HEK293T (cell line): ENCODE data around the gene POU2F3.

ENCODE experiments used
- FOXK2 ChIP-seq: fragments of 450-650 bp; IDR thresholded peaks from 2 replicates; pipeline ENCODE4 v1.6.1; 2016; ENCODE audit warnings: mild to moderate bottlenecking
- FOXM1 ChIP-seq: fragments of 450-650 bp; IDR thresholded peaks from 2 replicates; pipeline ENCODE4 v1.6.1; 2017; ENCODE audit warnings: mild to moderate bottlenecking, borderline replicate concordance
- LEF1 ChIP-seq: fragments of 450-650 bp; IDR thresholded peaks from 2 replicates; pipeline ENCODE4 v1.6.1; 2017; ENCODE audit warnings: mild to moderate bottlenecking, borderline replicate concordance
- PKNOX1 ChIP-seq: fragments of 450-650 bp; IDR thresholded peaks from 2 replicates; pipeline ENCODE4 v1.6.1; 2016
- SP1 ChIP-seq: fragments of 450-650 bp; IDR thresholded peaks from 2 replicates; pipeline ENCODE4 v1.6.1; 2017
- SUZ12 ChIP-seq: fragments of 450-650 bp; IDR thresholded peaks from 2 replicates; pipeline ENCODE4 v1.6.1; 2016; ENCODE audit warnings: mild to moderate bottlenecking

GRCh38 chr11:120338107-120338933 lies 98.4 kb downstream of the POU2F3 start:
- TF ChIP-seq FOXM1, result no peak
- TF ChIP-seq PKNOX1, result no peak
- no peak for TF ChIP-seq LEF1
- TF ChIP-seq FOXK2, result no peak
- TF ChIP-seq SUZ12, result no peak
- TF ChIP-seq SP1, result no peak
